HG03378 (cell line): ENCODE measurements around the gene KCNC1.

ENCODE experiments used
- ATAC-seq: cut with Tn5 transposase; IDR thresholded peaks from one replicate; pipeline ENCODE4 v1.9.1; 2021; ENCODE audit warnings: mild to moderate bottlenecking, moderate library complexity; ENCODE audit not compliant: unreplicated experiment

The KCNC1 gene

DNA sequence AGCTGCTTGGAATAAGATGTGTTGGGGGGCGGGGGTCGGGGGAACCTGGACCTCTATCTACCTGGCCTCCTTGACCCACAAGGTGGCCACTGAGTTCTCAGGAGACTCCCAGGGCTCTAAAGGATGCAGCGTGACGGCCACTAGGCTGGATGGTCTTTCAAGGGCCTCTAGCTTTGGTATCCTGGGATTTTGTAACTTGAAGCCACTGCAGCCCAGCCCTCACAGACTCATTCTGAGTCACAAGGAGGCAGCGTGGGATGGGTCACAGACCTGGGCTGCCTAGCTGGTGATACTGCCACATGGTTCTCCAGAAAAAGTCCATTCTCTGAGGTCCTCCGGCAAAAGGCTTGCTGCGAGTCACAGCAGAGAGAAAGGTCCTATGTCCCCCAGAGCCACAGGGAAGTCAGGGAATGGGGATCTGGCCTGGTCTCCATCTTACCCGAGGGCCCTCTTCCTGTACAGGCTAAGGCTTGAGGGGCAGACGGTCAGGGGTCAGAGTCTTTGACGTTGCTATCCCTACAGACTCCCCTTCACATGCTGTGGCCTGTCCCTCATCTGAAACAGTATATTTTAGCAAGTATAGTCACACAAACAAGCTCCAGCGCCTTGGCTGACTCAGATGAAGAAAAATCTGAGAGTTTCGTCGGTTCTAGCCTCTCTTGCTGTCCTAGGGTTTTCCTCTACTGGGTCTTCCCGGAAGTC, 52.4 kb downstream of the KCNC1 start:
- ATAC-seq = no peak

- no peak for ATAC-seq
Observed at GRCh38 chr11:17788084-17788483, 53.5 kb downstream of the KCNC1 start.

- ATAC-seq = no peak
Observed at GRCh38 chr11:17790453-17790852, 55.9 kb downstream of the KCNC1 start.

- ATAC-seq = no peak
Observed at GRCh38 chr11:17791144-17791543, 56.6 kb downstream of the KCNC1 start.

DNA sequence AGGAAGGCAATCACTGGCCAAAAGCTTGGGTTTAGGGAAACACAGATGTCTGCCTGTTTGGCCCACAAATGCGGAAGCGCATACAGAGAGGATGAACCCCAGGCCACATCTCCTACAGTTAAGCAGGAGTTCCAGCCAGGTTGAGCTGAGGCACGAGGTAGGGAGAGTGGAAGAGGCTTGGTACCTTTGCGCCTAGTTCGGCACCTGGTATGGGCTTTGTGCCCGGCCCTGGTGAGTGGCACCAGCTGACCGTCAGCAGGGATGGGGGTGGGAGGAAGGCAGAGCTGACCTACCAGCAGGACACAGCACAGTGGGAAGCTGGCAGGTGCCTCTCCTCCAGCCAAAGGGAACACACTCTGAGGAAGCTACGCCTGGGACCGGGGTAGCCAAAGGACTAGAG, 57.6 kb downstream of the KCNC1 start:
- no peak for ATAC-seq

- ATAC-seq = no peak
Observed at GRCh38 chr11:17793642-17794170, 59.1 kb downstream of the KCNC1 start.

DNA sequence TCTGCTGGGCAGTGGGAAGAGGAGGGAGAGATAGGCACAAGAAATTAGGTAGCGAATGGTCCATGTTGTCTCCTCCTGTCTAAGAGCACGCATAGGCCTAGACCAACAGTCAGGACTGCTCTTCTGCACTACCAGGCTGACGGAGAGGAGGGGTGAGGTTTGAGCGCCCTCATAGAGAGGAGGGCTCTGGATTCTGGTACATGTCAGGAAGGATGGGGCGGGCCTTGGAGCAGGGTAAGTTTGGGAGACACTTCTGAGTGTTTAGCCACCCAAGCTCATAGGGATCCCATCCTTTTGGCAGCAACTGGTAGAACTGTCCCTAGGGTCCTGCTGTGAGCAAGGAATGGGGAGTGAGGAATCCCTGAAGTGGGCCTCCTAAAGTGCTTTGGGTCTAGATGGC, 60.4 kb downstream of the KCNC1 start:
- ATAC-seq = no peak

DNA sequence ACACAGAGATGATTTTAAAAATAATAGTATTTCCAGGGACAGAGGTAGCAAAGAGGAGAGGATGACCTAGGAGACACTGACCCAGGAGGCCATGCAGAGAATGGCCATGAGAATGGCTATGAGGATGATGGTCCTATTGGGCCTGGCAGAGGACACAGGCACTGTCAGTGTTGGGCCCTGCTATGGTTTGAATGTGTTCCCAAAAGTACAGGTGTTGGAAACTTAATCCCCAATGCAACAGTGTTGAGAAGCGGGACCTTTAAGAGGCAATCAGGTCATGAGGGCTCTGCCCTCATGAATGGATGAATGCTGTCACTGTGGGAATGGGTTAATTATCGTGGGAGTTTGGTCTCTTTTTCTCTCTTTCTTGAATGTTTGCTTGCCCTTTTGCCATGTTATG, 61.6 kb downstream of the KCNC1 start:
- no peak for ATAC-seq

DNA sequence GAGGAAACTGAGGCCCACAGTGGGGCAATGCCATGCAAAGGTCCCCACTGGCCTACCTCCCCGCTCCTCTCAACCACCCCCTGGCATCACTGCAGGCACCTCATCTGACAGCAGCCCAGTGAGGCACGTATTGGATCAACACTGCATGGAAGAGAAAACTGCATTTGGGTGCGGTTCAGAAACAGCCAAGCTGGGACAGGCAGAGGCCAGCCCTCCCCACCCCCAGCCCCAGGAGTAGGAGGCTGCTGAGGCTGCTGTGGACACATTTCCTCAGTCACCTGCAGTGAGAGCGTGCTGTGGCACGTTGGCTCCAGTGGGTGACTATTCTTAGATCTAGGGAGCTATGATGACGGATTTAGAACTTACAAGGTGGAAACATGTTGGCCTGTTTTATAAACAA, 63.7 kb downstream of the KCNC1 start:
- ATAC-seq = no peak

GRCh38 chr11:17798716-17799115, 64.1 kb downstream of the KCNC1 start:
- ATAC-seq = no peak

- ATAC-seq = no peak
Observed at GRCh38 chr11:17799147-17799546, 64.6 kb downstream of the KCNC1 start.

- no peak for ATAC-seq
Observed at GRCh38 chr11:17801166-17801565, 66.6 kb downstream of the KCNC1 start.

- ATAC-seq = no peak
Observed at GRCh38 chr11:17802491-17802890, 67.9 kb downstream of the KCNC1 start.

- no peak for ATAC-seq
Observed at GRCh38 chr11:17803754-17804334, 69.3 kb downstream of the KCNC1 start.

- no peak for ATAC-seq
Observed at GRCh38 chr11:17805043-17805442, 70.5 kb downstream of the KCNC1 start.

- ATAC-seq = no peak
Observed at GRCh38 chr11:17805873-17806272, 71.3 kb downstream of the KCNC1 start.

GRCh38 chr11:17807034-17807433, 72.5 kb downstream of the KCNC1 start:
- ATAC-seq = no peak

GRCh38 chr11:17810041-17810440, 75.5 kb downstream of the KCNC1 start:
- no peak for ATAC-seq

- no peak for ATAC-seq
Observed at GRCh38 chr11:17810746-17811145, 76.2 kb downstream of the KCNC1 start.

DNA sequence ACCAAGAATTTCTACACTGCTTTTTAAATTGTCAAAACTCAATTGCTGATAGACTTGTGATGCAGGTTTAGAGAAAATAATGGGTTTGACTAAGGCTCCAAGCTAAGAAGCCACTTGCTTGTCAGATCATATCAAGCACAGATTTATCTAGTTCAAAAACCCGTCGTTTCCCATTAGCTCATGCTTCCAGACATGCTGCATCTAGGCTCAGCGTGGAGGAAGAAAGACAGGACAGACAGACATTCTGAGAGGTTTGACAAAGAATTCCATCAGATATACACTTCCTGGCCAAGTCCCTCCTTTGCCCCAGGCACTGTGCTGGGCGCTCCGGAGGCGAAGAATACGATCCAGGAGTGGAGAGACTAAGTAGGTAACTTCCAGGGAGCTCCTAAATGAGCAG, 76.8 kb downstream of the KCNC1 start:
- ATAC-seq = no peak

- no peak for ATAC-seq
Observed at GRCh38 chr11:17812091-17812864, 77.7 kb downstream of the KCNC1 start.

DNA sequence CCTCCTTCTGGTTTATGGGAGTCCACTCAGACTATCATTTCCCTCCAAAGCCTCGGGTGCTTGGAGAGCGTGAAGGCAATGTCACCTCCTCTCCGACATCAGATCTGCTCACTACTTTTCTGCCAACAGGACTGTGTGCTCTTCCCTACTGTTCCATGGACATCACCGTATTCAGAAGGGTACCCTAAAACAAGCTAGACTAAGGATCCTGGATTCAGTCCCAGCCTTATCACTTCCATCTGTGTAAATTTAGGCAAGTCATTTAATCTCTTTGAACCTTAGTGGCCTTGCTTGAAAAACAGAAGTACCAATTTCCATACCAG, 78.2 kb downstream of the KCNC1 start:
- ATAC-seq = no peak
